ENCODE results near the gene ADGRE3. TPM values are rescaled to one million over a fixed set of nuclear protein-coding genes. Genes with fewer than 3 reads are reported as not detected.

Gene ADGRE3
- total RNA-seq, 1 experiment from 2014 or later: not detected

DNA sequence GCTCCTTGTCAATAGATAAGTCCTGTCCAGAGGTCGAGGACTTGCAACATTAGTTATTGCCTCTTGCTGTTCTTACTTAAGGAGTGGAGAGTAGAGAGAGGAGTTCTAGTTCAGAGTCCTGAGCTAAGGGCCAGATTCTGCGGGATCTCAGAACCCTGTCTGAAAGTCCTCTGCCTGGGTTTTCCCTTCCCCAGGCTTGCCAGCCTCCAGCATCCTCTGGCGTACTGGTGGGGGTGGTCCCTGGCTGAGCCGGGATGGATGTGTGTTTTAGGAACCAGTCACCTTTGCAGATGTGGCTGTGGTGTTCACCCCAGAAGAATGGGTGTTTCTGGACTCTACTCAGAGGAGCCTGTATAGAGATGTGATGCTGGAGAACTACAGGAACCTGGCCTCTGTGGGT, 41.2 kb upstream of the ADGRE3 start:
- TF ChIP-seq, protein P1, sequence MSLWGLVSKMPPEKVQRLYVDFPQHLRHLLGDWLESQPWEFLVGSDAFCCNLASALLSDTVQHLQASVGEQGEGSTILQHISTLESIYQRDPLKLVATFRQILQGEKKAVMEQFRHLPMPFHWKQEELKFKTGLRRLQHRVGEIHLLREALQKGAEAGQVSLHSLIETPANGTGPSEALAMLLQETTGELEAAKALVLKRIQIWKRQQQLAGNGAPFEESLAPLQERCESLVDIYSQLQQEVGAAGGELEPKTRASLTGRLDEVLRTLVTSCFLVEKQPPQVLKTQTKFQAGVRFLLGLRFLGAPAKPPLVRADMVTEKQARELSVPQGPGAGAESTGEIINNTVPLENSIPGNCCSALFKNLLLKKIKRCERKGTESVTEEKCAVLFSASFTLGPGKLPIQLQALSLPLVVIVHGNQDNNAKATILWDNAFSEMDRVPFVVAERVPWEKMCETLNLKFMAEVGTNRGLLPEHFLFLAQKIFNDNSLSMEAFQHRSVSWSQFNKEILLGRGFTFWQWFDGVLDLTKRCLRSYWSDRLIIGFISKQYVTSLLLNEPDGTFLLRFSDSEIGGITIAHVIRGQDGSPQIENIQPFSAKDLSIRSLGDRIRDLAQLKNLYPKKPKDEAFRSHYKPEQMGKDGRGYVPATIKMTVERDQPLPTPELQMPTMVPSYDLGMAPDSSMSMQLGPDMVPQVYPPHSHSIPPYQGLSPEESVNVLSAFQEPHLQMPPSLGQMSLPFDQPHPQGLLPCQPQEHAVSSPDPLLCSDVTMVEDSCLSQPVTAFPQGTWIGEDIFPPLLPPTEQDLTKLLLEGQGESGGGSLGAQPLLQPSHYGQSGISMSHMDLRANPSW (CRISPR knock-in tag; conservative IDR thresholded peaks at IDR 0.05; ENCODE audit: low read depth): no peak
- no peak for TF ChIP-seq JUN (CRISPR knock-in tag; IDR thresholded peaks at IDR 0.05)
- TF ChIP-seq OVOL2 (CRISPR knock-in tag; IDR thresholded peaks at IDR 0.05; ENCODE audit: borderline replicate concordance): no peak
- H3K4me3 Mint-ChIP-seq: no peak overlapping the region
- ChIA-PET CTCF (interaction anchor here (1.1 kb wide), 1 partner anchor 29 kb away, joined by 3 read pairs; no protein-coding TSS in a partner anchor), POLR2A (no interaction called here)
- H3K4me1 Mint-ChIP-seq: no peaks in the 10 kb centered on the region
- H3K9me3 Mint-ChIP-seq: peaks cover 77% of the 10 kb centered on the region
- H3K36me3 Mint-ChIP-seq: peaks cover 88% of the 10 kb centered on the region
- no peak for ATAC-seq
- peaks cover 7% of the 10 kb centered on the region; the same call in 1 of the 2 replicates for H3K27me3 Mint-ChIP-seq (ENCODE audit: low read depth)
- H3K27ac Mint-ChIP-seq: no peak overlapping the region
- no peak for DNase-seq (ENCODE audit: low spot score)

DNA sequence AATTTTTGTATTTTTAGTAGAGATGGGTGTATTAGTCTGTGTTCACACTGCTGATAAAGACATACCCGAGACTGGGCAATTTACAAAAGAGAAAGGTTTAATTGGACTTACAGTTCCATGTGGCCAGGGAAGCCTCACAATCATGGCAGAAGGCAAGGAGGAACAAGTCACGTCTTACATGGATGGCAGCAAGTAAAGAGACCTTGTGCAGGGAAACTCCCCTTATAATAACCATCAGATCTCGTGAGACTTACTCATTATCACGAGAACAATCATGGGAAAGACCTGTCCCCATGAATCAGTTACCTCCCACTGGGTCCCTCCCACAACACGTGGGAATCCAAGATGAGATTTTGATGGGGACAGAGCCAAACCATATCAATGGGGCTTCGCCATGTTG, 29.8 kb upstream of the ADGRE3 start:
- CTCF ChIA-PET: no interaction called here
- Mint-ChIP-seq H3K36me3 (peaks cover 80% of the 10 kb centered on the region), H3K27ac (no peak overlapping the region), H3K4me1 (no peaks in the 10 kb centered on the region), H3K9me3 (peaks cover 16% of the 10 kb centered on the region), H3K27me3 (ENCODE audit: low read depth) (no peaks in the 10 kb centered on the region), H3K4me3 (no peak overlapping the region)
- ATAC-seq: no peak
- POLR2A ChIA-PET: no interaction called here
- TF ChIP-seq, protein P2, sequence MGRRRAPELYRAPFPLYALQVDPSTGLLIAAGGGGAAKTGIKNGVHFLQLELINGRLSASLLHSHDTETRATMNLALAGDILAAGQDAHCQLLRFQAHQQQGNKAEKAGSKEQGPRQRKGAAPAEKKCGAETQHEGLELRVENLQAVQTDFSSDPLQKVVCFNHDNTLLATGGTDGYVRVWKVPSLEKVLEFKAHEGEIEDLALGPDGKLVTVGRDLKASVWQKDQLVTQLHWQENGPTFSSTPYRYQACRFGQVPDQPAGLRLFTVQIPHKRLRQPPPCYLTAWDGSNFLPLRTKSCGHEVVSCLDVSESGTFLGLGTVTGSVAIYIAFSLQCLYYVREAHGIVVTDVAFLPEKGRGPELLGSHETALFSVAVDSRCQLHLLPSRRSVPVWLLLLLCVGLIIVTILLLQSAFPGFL (CRISPR knock-in tag; IDR thresholded peaks at IDR 0.05; ENCODE audit: borderline replicate concordance): no peak
- no peak for TF ChIP-seq SP1 (CRISPR knock-in tag; conservative IDR thresholded peaks at IDR 0.05)
- no peak for TF ChIP-seq TEAD4 (CRISPR knock-in tag; IDR thresholded peaks at IDR 0.05)
- DNase-seq (ENCODE audit: low spot score): no peak

DNA sequence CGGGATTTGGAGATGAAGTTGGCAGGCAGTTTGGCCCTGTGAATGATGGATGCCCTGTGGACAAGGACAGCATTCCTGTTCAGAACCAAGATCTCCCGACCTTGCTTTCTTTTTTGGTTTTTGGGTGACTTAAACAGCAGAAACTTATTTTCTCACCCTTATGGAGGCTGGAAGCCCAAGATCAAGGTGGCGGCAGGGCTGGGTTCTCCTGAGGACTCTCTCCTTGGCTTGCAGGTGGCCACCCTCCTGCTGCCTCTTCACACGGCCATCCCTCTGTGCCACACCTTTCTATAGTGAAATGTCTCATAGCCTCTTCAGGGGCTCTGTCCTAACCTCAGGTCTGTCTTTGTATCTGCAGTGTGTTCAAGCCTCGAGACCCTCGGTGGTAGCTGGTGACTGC, 29.2 kb upstream of the ADGRE3 start:
- Mint-ChIP-seq H3K4me3 (no peak overlapping the region), H3K27me3 (ENCODE audit: low read depth) (no peaks in the 10 kb centered on the region), H3K27ac (no peak overlapping the region), H3K9me3 (peaks cover 16% of the 10 kb centered on the region), H3K36me3 (peaks cover 79% of the 10 kb centered on the region), H3K4me1 (no peaks in the 10 kb centered on the region)
- DNase-seq (ENCODE audit: low spot score) (no peak), ATAC-seq (no peak)
- ChIA-PET CTCF (no interaction called here), POLR2A (no interaction called here)
- TF ChIP-seq FOXJ3 (CRISPR knock-in tag; IDR thresholded peaks at IDR 0.05; ENCODE audit: borderline replicate concordance): no peak
- no peak for TF ChIP-seq GABPB1 (CRISPR knock-in tag; IDR thresholded peaks at IDR 0.05)
- TF ChIP-seq, protein P3, sequence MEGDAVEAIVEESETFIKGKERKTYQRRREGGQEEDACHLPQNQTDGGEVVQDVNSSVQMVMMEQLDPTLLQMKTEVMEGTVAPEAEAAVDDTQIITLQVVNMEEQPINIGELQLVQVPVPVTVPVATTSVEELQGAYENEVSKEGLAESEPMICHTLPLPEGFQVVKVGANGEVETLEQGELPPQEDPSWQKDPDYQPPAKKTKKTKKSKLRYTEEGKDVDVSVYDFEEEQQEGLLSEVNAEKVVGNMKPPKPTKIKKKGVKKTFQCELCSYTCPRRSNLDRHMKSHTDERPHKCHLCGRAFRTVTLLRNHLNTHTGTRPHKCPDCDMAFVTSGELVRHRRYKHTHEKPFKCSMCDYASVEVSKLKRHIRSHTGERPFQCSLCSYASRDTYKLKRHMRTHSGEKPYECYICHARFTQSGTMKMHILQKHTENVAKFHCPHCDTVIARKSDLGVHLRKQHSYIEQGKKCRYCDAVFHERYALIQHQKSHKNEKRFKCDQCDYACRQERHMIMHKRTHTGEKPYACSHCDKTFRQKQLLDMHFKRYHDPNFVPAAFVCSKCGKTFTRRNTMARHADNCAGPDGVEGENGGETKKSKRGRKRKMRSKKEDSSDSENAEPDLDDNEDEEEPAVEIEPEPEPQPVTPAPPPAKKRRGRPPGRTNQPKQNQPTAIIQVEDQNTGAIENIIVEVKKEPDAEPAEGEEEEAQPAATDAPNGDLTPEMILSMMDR (IDR thresholded peaks at IDR 0.05): no peak
- TF ChIP-seq, protein P4, sequence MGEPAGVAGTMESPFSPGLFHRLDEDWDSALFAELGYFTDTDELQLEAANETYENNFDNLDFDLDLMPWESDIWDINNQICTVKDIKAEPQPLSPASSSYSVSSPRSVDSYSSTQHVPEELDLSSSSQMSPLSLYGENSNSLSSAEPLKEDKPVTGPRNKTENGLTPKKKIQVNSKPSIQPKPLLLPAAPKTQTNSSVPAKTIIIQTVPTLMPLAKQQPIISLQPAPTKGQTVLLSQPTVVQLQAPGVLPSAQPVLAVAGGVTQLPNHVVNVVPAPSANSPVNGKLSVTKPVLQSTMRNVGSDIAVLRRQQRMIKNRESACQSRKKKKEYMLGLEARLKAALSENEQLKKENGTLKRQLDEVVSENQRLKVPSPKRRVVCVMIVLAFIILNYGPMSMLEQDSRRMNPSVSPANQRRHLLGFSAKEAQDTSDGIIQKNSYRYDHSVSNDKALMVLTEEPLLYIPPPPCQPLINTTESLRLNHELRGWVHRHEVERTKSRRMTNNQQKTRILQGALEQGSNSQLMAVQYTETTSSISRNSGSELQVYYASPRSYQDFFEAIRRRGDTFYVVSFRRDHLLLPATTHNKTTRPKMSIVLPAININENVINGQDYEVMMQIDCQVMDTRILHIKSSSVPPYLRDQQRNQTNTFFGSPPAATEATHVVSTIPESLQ (CRISPR knock-in tag; IDR thresholded peaks at IDR 0.05): no peak
- TF ChIP-seq ELF4 (CRISPR knock-in tag; IDR thresholded peaks at IDR 0.05; ENCODE audit: low read depth): no peak
